Keratinocyte (primary cell): Measurements from ENCODE around the gene C2orf76. TPM values are rescaled to one million over a fixed set of nuclear protein-coding genes. Genes with fewer than 3 reads are reported as not detected.

Experiments used
- DNase-seq: peaks from one replicate; pipeline ENCODE4 v3.0.0-alpha.2; 2011; ENCODE audit warnings: low read depth, missing footprints, low spot score
- FAIRE-seq: peaks from 2 replicates; lab custom pipeline; 2011; peaks lifted over from hg19 to GRCh38; lab: Jason Lieb, UNC
- H2AFZ ChIP-seq: 2 replicates; pipeline ENCODE4 v1.6.0; 2012; ENCODE audit warnings: low read length, control low read depth, inconsistent platforms; ENCODE audit not compliant: control insufficient read depth
- H3K27ac ChIP-seq: 2 replicates; pipeline ENCODE4 v1.5.1; 2011; ENCODE audit warnings: low read length; ENCODE audit not compliant: control insufficient read depth, insufficient read depth
- H3K27me3 ChIP-seq: 3 replicates; pipeline ENCODE4 v1.6.0; 2011; ENCODE audit warnings: low read length; ENCODE audit not compliant: control insufficient read depth, insufficient read depth; ENCODE audit errors: extremely low read depth
- H3K36me3 ChIP-seq, 2 experiments: 2 replicates in 1 of 2; 3 replicates in 1 of 2; pipeline ENCODE4 v1.5.1; 2011; ENCODE audit warnings: low read length in 2 of 2, mild to moderate bottlenecking in 1 of 2; ENCODE audit not compliant: control insufficient read depth in 2 of 2, insufficient read depth in 2 of 2; ENCODE audit errors: extremely low read depth in 1 of 2
- H3K4me1 ChIP-seq: 3 replicates; pipeline ENCODE4 v1.5.1; 2011; ENCODE audit warnings: low read length; ENCODE audit not compliant: control insufficient read depth, insufficient read depth; ENCODE audit errors: extremely low read depth
- H3K4me2 ChIP-seq: 3 replicates; pipeline ENCODE4 v1.6.0; 2011; ENCODE audit warnings: low read depth, low read length; ENCODE audit not compliant: control insufficient read depth, insufficient read depth; ENCODE audit errors: extremely low read depth
- H3K4me3 ChIP-seq, 3 experiments: fragments of 200-600 bp in 1 of 3; sonication (generic) in 1 of 3; 2 replicates in 2 of 3; 3 replicates in 1 of 3; pipeline ENCODE4 v1.5.1; 2011 to 2016; ENCODE audit warnings: low read length in 3 of 3, mild to moderate bottlenecking in 3 of 3, control low read depth in 2 of 3, inconsistent platforms in 1 of 3, low read depth in 1 of 3, mixed read lengths in 1 of 3, mixed run types in 1 of 3, moderate library complexity in 1 of 3; ENCODE audit not compliant: control insufficient read depth in 2 of 3, insufficient read depth in 2 of 3; ENCODE audit errors: extremely low read depth in 1 of 3
- H3K79me2 ChIP-seq: 2 replicates; pipeline ENCODE4 v1.6.0; 2012; ENCODE audit warnings: low read length; ENCODE audit not compliant: control insufficient read depth, insufficient read depth
- H3K9ac ChIP-seq: 3 replicates; pipeline ENCODE4 v1.6.0; 2011; ENCODE audit warnings: low read length; ENCODE audit not compliant: control insufficient read depth, insufficient read depth; ENCODE audit errors: extremely low read depth
- H3K9me1 ChIP-seq: 3 replicates; pipeline ENCODE4 v1.6.0; 2011; ENCODE audit warnings: low read length; ENCODE audit not compliant: control insufficient read depth, insufficient read depth; ENCODE audit errors: extremely low read depth
- H3K9me3 ChIP-seq: 2 replicates; pipeline ENCODE4 v1.5.1; 2012; ENCODE audit warnings: low read depth, low read length; ENCODE audit not compliant: control insufficient read depth
- H4K20me1 ChIP-seq: 3 replicates; pipeline ENCODE4 v1.6.0; 2011; ENCODE audit warnings: low read length; ENCODE audit not compliant: control insufficient read depth, insufficient read depth; ENCODE audit errors: extremely low read depth
- EZH2 ChIP-seq: IDR thresholded peaks from one replicate; pipeline ENCODE4 v1.6.1; 2012; ENCODE audit warnings: inconsistent platforms, mild to moderate bottlenecking, low read length, moderate library complexity
- dilution Hi-C: fragments of 300-500 bp; cut with MboI; formaldehyde crosslinking; loops from one replicate; pipeline ENCODE4 v1.7.0; 2020; ENCODE audit warnings: low sequenced_read_pairs; ENCODE audit not compliant: extremely low pct_ligation_motif_present
- polyA plus RNA-seq, 5 experiments: library from polyadenylated mRNA; depleted of rRNA in 3 of 5; stranded (reverse) in 3 of 5; stranded (forward) in 1 of 5; unstranded in 1 of 5; fragments of >200 nt; gene quantifications; 1 replicate in 1 of 5; 2 replicates in 3 of 5; 3 replicates in 1 of 5; pipeline versions ENCODE4 v1.2.1 to v1.2.3, GENCODE V29; 2011 to 2012; ENCODE audit warnings: missing spikeins in 2 of 5, low read depth in 1 of 5, low replicate concordance in 1 of 5
- TF ChIP-seq, protein P1 (sequence below), 3 experiments: IDR thresholded peaks in 1 of 3; conservative IDR thresholded peaks in 1 of 3; optimal IDR thresholded peaks in 1 of 3; 2 replicates in 2 of 3; 3 replicates in 1 of 3; pipeline versions ENCODE3 to v1.5.1; 2011; ENCODE audit warnings: low read length in 3 of 3, mild to moderate bottlenecking in 3 of 3, moderate library complexity in 2 of 3, control low read depth in 1 of 3, inconsistent platforms in 1 of 3; ENCODE audit not compliant: insufficient read depth in 2 of 3; ENCODE audit errors: extremely low read depth in 1 of 3

C2orf76 gene
- polyA plus RNA-seq, 1 donor (not counting 4 experiments of a cell fraction or from before 2014, with no cell fraction given) = 17.9 TPM

GRCh38 chr2:119327431-119327830, 39.2 kb downstream of the C2orf76 start:
- H3K4me1 ChIP-seq = peaks cover 12% of the 10 kb centered on the region
- FAIRE-seq (no peak), DNase-seq (no peak)
- no peak overlapping the region for H3K4me3 ChIP-seq
- no peak overlapping the region for H3K27ac ChIP-seq
- H4K20me1 ChIP-seq = no peaks in the 10 kb centered on the region
- no peaks in the 10 kb centered on the region for H3K36me3 ChIP-seq
- H2AFZ ChIP-seq = no peak overlapping the region
- H3K9me3 ChIP-seq = no peaks in the 10 kb centered on the region
- no peak overlapping the region for H3K4me2 ChIP-seq
- no peak overlapping the region for H3K9ac ChIP-seq
- no peaks in the 10 kb centered on the region for H3K79me2 ChIP-seq
- no peaks in the 10 kb centered on the region for H3K27me3 ChIP-seq
- TF ChIP-seq, protein P1, sequence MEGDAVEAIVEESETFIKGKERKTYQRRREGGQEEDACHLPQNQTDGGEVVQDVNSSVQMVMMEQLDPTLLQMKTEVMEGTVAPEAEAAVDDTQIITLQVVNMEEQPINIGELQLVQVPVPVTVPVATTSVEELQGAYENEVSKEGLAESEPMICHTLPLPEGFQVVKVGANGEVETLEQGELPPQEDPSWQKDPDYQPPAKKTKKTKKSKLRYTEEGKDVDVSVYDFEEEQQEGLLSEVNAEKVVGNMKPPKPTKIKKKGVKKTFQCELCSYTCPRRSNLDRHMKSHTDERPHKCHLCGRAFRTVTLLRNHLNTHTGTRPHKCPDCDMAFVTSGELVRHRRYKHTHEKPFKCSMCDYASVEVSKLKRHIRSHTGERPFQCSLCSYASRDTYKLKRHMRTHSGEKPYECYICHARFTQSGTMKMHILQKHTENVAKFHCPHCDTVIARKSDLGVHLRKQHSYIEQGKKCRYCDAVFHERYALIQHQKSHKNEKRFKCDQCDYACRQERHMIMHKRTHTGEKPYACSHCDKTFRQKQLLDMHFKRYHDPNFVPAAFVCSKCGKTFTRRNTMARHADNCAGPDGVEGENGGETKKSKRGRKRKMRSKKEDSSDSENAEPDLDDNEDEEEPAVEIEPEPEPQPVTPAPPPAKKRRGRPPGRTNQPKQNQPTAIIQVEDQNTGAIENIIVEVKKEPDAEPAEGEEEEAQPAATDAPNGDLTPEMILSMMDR (optimal IDR thresholded peaks at IDR 0.05 in 1 of 3, IDR thresholded peaks at IDR 0.05 in 1 of 3, conservative IDR thresholded peaks at IDR 0.05 in 1 of 3; ENCODE audit: extremely low read depth in 1 of 3, insufficient read depth in 2 of 3, low read length in 3 of 3) = no peak
- no peak for TF ChIP-seq EZH2
- no peaks in the 10 kb centered on the region for H3K9me1 ChIP-seq
- dilution Hi-C loops = no loop called here

- Histone ChIP-seq H4K20me1 (no peaks in the 10 kb centered on the region), H3K9me1 (no peaks in the 10 kb centered on the region), H3K79me2 (no peaks in the 10 kb centered on the region), H3K36me3 (no peaks in the 10 kb centered on the region), H3K9ac (no peak overlapping the region), H3K4me1 (peaks cover 12% of the 10 kb centered on the region), H3K4me3 (no peak overlapping the region), H3K4me2 (no peak overlapping the region), H3K9me3 (no peaks in the 10 kb centered on the region), H2AFZ (no peak overlapping the region), H3K27ac (no peak overlapping the region), H3K27me3 (no peaks in the 10 kb centered on the region)
- no peak for TF ChIP-seq EZH2
- TF ChIP-seq, protein P1 (optimal IDR thresholded peaks at IDR 0.05 in 1 of 3, IDR thresholded peaks at IDR 0.05 in 1 of 3, conservative IDR thresholded peaks at IDR 0.05 in 1 of 3; ENCODE audit: extremely low read depth in 1 of 3, insufficient read depth in 2 of 3, low read length in 3 of 3) = no peak
- FAIRE-seq (no peak), DNase-seq (no peak)
- dilution Hi-C loops = no loop called here
Measured at GRCh38 chr2:119326938-119327337, 39.7 kb downstream of the C2orf76 start.
